Tibial artery (tissue), 4 donors: ENCODE results near the gene MACROD2.

Experiments
- DNase-seq, 2 donors: peaks; one replicate each; pipeline ENCODE4 v3.0.0-alpha.2; 2019
- H3K27ac ChIP-seq, 2 donors: fragments of 200-600 bp; sonication (generic) in 1 of 2; 1 replicate in 1 of 2; 2 replicates in 1 of 2; pipeline ENCODE4 v1.5.1; 2018 to 2019; ENCODE audit warnings: mild to moderate bottlenecking in 1 of 2
- H3K27me3 ChIP-seq, 2 donors: fragments of 200-600 bp; sonication (generic) in 1 of 2; one replicate each; pipeline versions ENCODE4 v1.5.1 to v1.6.0; 2016 to 2019
- H3K36me3 ChIP-seq, 3 donors: fragments of 200-600 bp; sonication (generic) in 2 of 3; one replicate each; pipeline ENCODE4 v1.5.1; 2016 to 2019; ENCODE audit warnings: mild to moderate bottlenecking in 2 of 3
- H3K4me1 ChIP-seq, 4 donors: fragments of 200-600 bp; sonication (generic) in 2 of 4; 1 replicate in 3 of 4; 2 replicates in 1 of 4; pipeline ENCODE4 v1.5.1; 2016 to 2019
- H3K4me3 ChIP-seq, 2 donors: fragments of 200-600 bp; sonication (generic) in 1 of 2; 1 replicate in 1 of 2; 2 replicates in 1 of 2; pipeline ENCODE4 v1.5.1; 2018 to 2019; ENCODE audit warnings: mild to moderate bottlenecking in 2 of 2
- H3K9me3 ChIP-seq, 3 donors: fragments of 200-600 bp; sonication (generic) in 1 of 3; one replicate each; pipeline ENCODE4 v1.5.1; 2016 to 2019
- intact Hi-C: fragments of 100-400 bp; cut with DNase I; formaldehyde crosslinking; loops from one replicate; pipeline ENCODE4 v1.15.0; 2023; ENCODE audit warnings: low total_unique reads
- TF ChIP-seq, protein P1 (sequence below), 2 experiments: fragments of 200-600 bp in 1 of 2; fragments of 450-650 bp in 1 of 2; IDR thresholded peaks; one replicate each; pipeline ENCODE4 v1.5.1; 2017 to 2019; ENCODE audit warnings: antibody characterized with exemption in 2 of 2, mild to moderate bottlenecking in 1 of 2, moderate library complexity in 1 of 2

The MACROD2 gene

DNA sequence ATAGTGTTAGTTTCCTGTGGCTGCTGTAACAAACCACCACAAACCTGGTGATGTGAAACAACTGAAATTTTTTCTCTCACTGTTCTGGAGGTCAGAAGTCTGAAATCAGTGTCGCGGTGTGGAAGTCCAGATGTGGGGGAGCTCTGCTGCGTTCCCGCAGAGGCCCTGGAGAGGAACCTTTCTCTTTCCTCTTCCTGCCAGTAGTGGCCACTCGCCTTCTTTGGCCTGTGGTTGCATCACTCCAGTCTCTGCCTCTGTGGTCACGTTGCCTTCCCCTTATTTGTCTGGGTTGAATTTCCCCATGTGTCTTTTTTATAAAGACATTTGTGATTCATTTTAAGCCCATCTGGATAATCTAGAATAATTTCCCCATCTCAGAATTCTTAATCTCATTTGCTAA is 637.6 kb downstream of the MACROD2 start:
- no peaks in the 10 kb centered on the region for H3K9me3 ChIP-seq
- no peak overlapping the region for H3K27ac ChIP-seq
- no peak for DNase-seq
- intact Hi-C loops, result no loop called here
- H3K4me3 ChIP-seq, result no peak overlapping the region
- no peaks in the 10 kb centered on the region for H3K36me3 ChIP-seq
- TF ChIP-seq, protein P1, sequence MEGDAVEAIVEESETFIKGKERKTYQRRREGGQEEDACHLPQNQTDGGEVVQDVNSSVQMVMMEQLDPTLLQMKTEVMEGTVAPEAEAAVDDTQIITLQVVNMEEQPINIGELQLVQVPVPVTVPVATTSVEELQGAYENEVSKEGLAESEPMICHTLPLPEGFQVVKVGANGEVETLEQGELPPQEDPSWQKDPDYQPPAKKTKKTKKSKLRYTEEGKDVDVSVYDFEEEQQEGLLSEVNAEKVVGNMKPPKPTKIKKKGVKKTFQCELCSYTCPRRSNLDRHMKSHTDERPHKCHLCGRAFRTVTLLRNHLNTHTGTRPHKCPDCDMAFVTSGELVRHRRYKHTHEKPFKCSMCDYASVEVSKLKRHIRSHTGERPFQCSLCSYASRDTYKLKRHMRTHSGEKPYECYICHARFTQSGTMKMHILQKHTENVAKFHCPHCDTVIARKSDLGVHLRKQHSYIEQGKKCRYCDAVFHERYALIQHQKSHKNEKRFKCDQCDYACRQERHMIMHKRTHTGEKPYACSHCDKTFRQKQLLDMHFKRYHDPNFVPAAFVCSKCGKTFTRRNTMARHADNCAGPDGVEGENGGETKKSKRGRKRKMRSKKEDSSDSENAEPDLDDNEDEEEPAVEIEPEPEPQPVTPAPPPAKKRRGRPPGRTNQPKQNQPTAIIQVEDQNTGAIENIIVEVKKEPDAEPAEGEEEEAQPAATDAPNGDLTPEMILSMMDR (IDR thresholded peaks at IDR 0.05), result no peak
- no peaks in the 10 kb centered on the region for H3K4me1 ChIP-seq
- no peaks in the 10 kb centered on the region for H3K27me3 ChIP-seq

- DNase-seq, result no peak
- TF ChIP-seq, protein P1 (IDR thresholded peaks at IDR 0.05), result no peak
- no peak overlapping the region for H3K27ac ChIP-seq
- H3K9me3 ChIP-seq, result no peaks in the 10 kb centered on the region
- no peaks in the 10 kb centered on the region for H3K36me3 ChIP-seq
- no peak overlapping the region for H3K4me3 ChIP-seq
- no peaks in the 10 kb centered on the region for H3K27me3 ChIP-seq
- intact Hi-C loops, result no loop called here
- no peaks in the 10 kb centered on the region for H3K4me1 ChIP-seq
Measured at GRCh38 chr20:14633507-14633906, 638.2 kb downstream of the MACROD2 start.

DNA sequence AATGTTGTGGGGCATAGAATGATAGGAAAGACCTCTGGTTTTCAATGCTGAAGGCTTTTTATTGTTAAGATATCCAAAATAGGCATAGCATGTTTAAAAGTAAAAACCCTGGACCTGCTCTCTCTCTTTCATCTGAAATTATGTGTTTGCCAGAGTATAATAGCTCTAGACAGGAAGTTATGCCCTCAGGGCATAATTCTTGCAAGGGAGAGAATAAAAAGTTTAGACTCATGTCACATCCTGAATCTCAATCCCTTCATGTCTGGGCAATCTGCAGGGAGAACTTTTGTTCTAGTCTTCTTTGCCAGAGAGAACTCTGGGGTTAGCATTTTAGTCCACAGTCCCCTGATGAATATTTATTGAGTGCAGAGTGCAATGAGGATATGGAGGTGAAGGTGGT is 639.3 kb downstream of the MACROD2 start:
- intact Hi-C loops, result no loop called here
- Histone ChIP-seq H3K4me1 (no peaks in the 10 kb centered on the region), H3K27ac (no peak overlapping the region), H3K36me3 (no peaks in the 10 kb centered on the region), H3K9me3 (no peaks in the 10 kb centered on the region), H3K4me3 (no peak overlapping the region), H3K27me3 (no peaks in the 10 kb centered on the region)
- TF ChIP-seq, protein P1 (IDR thresholded peaks at IDR 0.05), result no peak
- no peak for DNase-seq

GRCh38 chr20:14637441-14637840 is 642.1 kb downstream of the MACROD2 start:
- Histone ChIP-seq H3K9me3 (peaks cover 0 to 12% (median 0%) of the 10 kb centered on the region in 3 donors), H3K4me1 (no peaks in the 10 kb centered on the region), H3K36me3 (no peaks in the 10 kb centered on the region), H3K27ac (no peak overlapping the region), H3K4me3 (no peak overlapping the region), H3K27me3 (no peaks in the 10 kb centered on the region)
- no peak for DNase-seq
- intact Hi-C loops, result no loop called here
- TF ChIP-seq, protein P1 (IDR thresholded peaks at IDR 0.05), result no peak

- intact Hi-C loops, result no loop called here
- H3K36me3 ChIP-seq, result no peaks in the 10 kb centered on the region
- H3K9me3 ChIP-seq, result peaks cover 0 to 12% (median 0%) of the 10 kb centered on the region in 3 donors
- no peak overlapping the region for H3K27ac ChIP-seq
- no peak overlapping the region for H3K4me3 ChIP-seq
- DNase-seq, result no peak
- no peaks in the 10 kb centered on the region for H3K4me1 ChIP-seq
- TF ChIP-seq, protein P1 (IDR thresholded peaks at IDR 0.05), result no peak
- no peaks in the 10 kb centered on the region for H3K27me3 ChIP-seq
Measured at GRCh38 chr20:14643146-14643545, 647.8 kb downstream of the MACROD2 start.

- H3K27me3 ChIP-seq, result no peaks in the 10 kb centered on the region
- no peak overlapping the region for H3K4me3 ChIP-seq
- TF ChIP-seq, protein P1 (IDR thresholded peaks at IDR 0.05), result no peak
- DNase-seq, result no peak
- H3K9me3 ChIP-seq, result peaks cover 0 to 12% (median 0%) of the 10 kb centered on the region in 3 donors
- intact Hi-C loops, result no loop called here
- no peaks in the 10 kb centered on the region for H3K36me3 ChIP-seq
- no peak overlapping the region for H3K27ac ChIP-seq
- H3K4me1 ChIP-seq, result no peaks in the 10 kb centered on the region
Measured at GRCh38 chr20:14643556-14643955, 648.2 kb downstream of the MACROD2 start.
